Left ventricle myocardium inferior (tissue), 1 donor: ENCODE measurements around the gene TSPAN10. TPM values are rescaled to one million over a fixed set of nuclear protein-coding genes. Genes with fewer than 3 reads are reported as not detected.

ENCODE experiments used
- DNase-seq: peaks from one replicate; pipeline ENCODE4 v3.0.0-alpha.2; 2020
- H3K27ac ChIP-seq: fragments of 200-600 bp; replicated peaks from 2 replicates; pipeline ENCODE4 v1.8.0; 2021
- H3K27me3 ChIP-seq: fragments of 200-600 bp; 2 replicates; pipeline ENCODE4 v1.8.0; 2021; ENCODE audit warnings: low read depth
- H3K36me3 ChIP-seq: fragments of 200-600 bp; 2 replicates; pipeline ENCODE4 v1.8.0; 2021
- H3K4me1 ChIP-seq: fragments of 200-600 bp; 2 replicates; pipeline ENCODE4 v1.8.0; 2021
- H3K4me3 ChIP-seq: fragments of 200-600 bp; 2 replicates; pipeline ENCODE4 v1.8.0; 2021; ENCODE audit warnings: mild to moderate bottlenecking, moderate library complexity
- H3K9me3 ChIP-seq: fragments of 200-600 bp; replicated peaks from 2 replicates; pipeline ENCODE4 v1.8.0; 2021
- intact Hi-C: fragments of 100-400 bp; cut with micrococcal nuclease; formaldehyde crosslinking; loops from one replicate; pipeline ENCODE4 v1.11.0; 2022
- long read RNA-seq: library from polyadenylated mRNA; unstranded; transcript quantifications from one replicate; pipeline ENCODE4 v2.0.0, GENCODE V29; 2021
- total RNA-seq: library from RNA; stranded (reverse); fragmentation: NEBNext Ultra II Directional; extraction: Animal tissue kit (Norgen Biotek cat#: 25700); gene quantifications from one replicate; pipeline ENCODE4 v1.2.1, GENCODE V29; 2021
- TF ChIP-seq, protein P1 (sequence below): fragments of 200-600 bp; IDR thresholded peaks from 2 replicates; pipeline ENCODE4 v1.8.0; 2021; ENCODE audit warnings: antibody characterized with exemption, mild to moderate bottlenecking, borderline replicate concordance
- donor health status: DM: no; HTN: yes; CAD: no; lungs with severe emphysema.

The TSPAN10 gene
- total RNA-seq = 0.30 TPM
- long read RNA-seq, partial matches to known transcripts = 0 of 2 reads
- long read RNA-seq, other reads (novel, unspliced or antisense) = 2 of 2 reads

DNA sequence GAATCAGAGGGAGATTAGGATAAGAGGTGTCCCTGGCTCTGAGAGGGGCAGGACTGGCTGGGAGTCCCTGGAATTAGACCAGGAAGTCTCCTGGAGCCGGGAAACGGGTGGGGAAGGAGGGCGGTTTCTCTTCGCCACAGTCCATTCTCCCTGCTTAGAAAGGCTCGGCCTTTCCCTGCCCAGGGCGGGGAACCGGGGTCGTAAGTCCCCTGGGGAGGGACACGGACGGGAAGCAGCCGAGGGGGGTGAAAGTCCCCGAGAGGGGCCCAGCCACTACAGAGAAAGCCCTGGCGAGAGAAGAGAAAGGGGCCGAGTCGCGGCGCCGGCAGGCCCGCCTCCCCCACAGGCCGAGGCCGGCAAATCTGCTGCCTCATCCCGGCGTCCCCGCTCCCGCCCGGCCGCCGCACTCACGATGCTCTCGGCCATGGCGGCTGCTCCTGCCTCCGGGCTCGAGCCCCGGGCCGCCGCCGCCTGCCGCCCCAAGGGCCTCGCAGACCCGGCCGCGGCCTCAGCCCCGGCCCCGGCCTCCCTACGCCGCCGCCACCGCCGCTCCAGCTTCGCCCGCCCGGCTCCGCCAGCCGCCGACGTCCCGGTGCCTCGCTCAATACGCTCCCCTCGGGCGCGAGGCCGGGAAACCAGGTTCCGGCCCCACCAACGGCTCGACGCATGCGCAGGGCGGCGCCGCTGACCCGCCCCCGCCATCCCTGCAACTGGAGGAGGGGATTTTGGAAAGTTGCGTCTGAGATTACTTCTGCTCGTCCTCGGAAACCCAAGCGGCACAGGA is at the start of gene TSPAN10, which contains the start of gene NPLOC4:
Gene TSPAN10, plus strand, starts transcription at position 692 of the 784 bp plus-strand sequence. CDS start 5,217 bp downstream, outside the sequence.
Gene NPLOC4, minus strand, starts transcription at position 608 of the 784 bp plus-strand sequence. Its CDS starts 182 bp downstream, at position 426.
- DNase-seq = peak; percentile 88
- Histone ChIP-seq H3K27ac (peak within 1 kb of the TSS; percentile 96), H3K4me3 (peak within 1 kb of the TSS; percentile 94), H3K4me1 (peaks cover 54% of the 10 kb centered on the region), H3K9me3 (no peaks in the 10 kb centered on the region), H3K27me3 (no peaks in the 10 kb centered on the region), H3K36me3 (peaks cover under 1% of the 10 kb centered on the region)
- intact Hi-C loops = no loop called here
- TF ChIP-seq, protein P1, sequence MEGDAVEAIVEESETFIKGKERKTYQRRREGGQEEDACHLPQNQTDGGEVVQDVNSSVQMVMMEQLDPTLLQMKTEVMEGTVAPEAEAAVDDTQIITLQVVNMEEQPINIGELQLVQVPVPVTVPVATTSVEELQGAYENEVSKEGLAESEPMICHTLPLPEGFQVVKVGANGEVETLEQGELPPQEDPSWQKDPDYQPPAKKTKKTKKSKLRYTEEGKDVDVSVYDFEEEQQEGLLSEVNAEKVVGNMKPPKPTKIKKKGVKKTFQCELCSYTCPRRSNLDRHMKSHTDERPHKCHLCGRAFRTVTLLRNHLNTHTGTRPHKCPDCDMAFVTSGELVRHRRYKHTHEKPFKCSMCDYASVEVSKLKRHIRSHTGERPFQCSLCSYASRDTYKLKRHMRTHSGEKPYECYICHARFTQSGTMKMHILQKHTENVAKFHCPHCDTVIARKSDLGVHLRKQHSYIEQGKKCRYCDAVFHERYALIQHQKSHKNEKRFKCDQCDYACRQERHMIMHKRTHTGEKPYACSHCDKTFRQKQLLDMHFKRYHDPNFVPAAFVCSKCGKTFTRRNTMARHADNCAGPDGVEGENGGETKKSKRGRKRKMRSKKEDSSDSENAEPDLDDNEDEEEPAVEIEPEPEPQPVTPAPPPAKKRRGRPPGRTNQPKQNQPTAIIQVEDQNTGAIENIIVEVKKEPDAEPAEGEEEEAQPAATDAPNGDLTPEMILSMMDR = no peak

DNA sequence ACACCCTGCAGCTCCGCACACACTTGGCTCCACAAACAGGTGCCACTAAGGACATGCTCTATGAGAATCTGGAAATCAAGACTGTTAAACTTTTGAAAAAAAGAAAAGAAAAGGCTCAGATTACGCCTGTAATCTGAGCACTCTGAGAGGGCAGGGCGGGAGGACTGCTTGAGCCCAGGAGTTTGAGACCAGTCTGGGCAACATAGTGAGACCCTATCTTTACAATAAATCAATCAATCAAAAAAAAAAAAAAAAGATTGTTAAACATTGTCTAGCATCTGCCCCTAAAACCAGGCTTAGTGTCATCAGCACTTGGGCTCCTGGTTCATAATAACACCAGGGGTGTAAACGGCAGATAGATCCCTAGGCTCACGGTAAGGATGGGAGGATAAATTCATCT is 47.4 kb upstream of the TSPAN10 start:
- DNase-seq = no peak
- no peak overlapping the region for H3K27ac ChIP-seq
- TF ChIP-seq, protein P1 = no peak
- intact Hi-C loops = no loop called here
- H3K4me1 ChIP-seq = peaks cover 28% of the 10 kb centered on the region
- no peaks in the 10 kb centered on the region for H3K9me3 ChIP-seq
- H3K4me3 ChIP-seq = no peak overlapping the region
- peaks cover 98% of the 10 kb centered on the region for H3K36me3 ChIP-seq
- no peaks in the 10 kb centered on the region for H3K27me3 ChIP-seq

DNA sequence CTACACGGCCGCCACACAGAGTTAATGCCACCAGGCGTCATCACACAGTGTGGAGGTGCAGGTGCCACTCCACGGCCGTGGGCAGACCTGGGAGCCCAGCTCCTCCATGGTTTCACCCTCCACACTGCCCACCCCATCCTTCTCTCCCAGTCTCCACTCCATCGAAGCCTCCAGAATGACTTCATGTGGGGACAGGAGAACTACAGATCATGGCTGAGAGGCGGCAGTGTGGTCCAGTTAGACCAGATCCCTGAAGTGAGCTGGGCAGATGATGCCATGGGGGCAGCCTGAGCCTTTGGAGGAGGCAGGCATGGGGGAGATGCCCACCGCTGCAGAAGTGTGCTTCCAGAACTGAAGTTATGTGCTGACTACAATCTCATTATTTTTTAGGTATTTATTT is 46.9 kb upstream of the TSPAN10 start:
- DNase-seq = no peak
- Histone ChIP-seq H3K27me3 (no peaks in the 10 kb centered on the region), H3K4me1 (peaks cover 28% of the 10 kb centered on the region), H3K4me3 (no peak overlapping the region), H3K36me3 (peaks cover 100% of the 10 kb centered on the region), H3K27ac (no peak overlapping the region), H3K9me3 (no peaks in the 10 kb centered on the region)
- TF ChIP-seq, protein P1 = no peak
- intact Hi-C loops = no loop called here

DNA sequence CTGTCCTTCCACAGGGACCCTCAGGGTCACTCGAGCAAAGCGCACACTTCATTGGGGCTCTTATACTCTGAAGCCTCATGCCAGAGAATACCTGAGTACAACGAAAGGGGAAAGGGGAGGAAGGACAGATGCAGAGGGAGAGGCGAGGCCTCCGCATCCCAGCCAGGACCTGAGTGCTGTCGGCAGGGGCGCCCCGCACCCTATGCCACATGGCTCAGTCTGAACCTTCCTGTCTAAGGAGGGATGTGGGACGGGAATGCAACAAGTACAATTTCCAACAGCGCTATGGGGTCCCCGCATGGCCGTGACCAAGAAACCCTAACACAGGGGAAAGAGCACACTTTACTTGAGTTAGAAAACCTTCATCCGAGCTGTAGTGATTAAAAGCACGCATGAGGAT is 45.0 kb upstream of the TSPAN10 start:
- H3K27me3 ChIP-seq = no peaks in the 10 kb centered on the region
- intact Hi-C loops = no loop called here
- no peak for DNase-seq
- H3K4me1 ChIP-seq = peaks cover 28% of the 10 kb centered on the region
- H3K4me3 ChIP-seq = no peak overlapping the region
- peaks cover 100% of the 10 kb centered on the region for H3K36me3 ChIP-seq
- H3K9me3 ChIP-seq = no peaks in the 10 kb centered on the region
- peak overlapping the region; percentile 70 for H3K27ac ChIP-seq
- TF ChIP-seq, protein P1 = no peak

DNA sequence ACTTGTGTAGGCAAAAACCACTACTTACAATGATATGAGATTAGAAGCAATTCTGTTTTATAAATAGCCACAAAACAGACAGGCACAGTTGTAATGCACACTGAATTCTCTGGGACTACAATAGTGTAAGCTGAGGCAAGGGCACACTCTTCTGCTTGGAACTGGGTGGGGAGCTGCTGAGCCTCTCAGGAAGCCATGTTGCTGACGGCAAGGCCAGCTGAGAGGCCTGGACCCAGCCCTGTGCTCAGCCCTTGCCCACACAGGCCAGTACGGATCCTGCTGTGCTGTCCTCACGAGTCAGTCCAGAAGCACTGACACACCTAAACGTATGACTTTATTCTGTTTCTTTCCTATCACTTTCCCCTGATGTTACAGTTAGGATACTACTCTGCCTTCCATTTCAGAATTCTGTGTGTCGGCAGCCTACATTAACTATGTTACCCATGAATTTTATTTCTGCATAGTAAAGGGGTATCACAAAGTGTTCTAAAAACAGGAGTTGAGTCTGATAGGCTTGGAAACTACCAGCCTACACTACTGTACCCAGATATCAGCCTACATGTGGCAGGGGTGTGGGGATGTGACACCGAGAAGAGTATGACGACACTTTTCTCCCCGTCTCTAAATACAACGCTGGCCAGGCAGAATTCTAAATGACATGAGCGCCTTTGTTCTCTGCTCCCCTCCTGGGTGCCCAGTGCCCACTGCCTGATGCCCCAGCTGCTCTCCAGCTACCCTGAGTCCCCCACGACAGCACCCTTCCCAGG is 43.7 kb upstream of the TSPAN10 start:
- no peak for DNase-seq
- intact Hi-C loops = no loop called here
- Histone ChIP-seq H3K36me3 (peaks cover 100% of the 10 kb centered on the region), H3K27me3 (no peaks in the 10 kb centered on the region), H3K9me3 (no peaks in the 10 kb centered on the region), H3K27ac (peak overlapping the region; percentile 70), H3K4me3 (no peak overlapping the region), H3K4me1 (peaks cover 28% of the 10 kb centered on the region)
- TF ChIP-seq, protein P1 = no peak
